ENCODE results near the gene LST1.

DNA sequence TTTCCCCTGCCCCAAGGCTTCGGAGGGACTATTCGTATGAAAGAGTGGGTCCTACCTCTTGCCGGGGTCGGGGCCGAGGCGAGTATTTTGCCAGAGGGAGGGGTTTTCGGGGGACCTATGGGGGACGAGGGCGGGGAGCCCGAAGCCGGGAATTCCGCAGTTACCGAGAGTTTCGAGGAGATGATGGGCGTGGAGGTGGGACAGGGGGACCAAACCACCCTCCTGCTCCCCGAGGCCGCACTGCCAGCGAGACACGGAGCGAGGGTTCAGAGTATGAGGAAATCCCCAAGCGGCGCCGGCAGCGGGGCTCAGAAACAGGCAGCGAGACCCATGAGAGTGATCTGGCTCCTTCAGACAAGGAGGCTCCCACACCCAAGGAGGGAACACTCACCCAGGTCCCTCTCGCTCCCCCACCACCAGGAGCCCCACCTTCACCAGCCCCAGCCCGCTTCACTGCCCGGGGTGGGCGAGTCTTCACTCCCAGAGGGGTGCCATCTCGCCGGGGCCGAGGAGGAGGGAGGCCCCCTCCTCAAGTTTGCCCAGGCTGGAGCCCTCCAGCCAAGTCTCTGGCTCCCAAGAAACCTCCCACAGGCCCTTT lies 45.7 kb downstream of the LST1 start:
- TF ChIP-seq EZH2 (IDR thresholded peaks at IDR 0.05; ENCODE audit: borderline replicate concordance, low read depth, low read length, poor library complexity, severe bottlenecking): no peak
- TF ChIP-seq, protein P1, sequence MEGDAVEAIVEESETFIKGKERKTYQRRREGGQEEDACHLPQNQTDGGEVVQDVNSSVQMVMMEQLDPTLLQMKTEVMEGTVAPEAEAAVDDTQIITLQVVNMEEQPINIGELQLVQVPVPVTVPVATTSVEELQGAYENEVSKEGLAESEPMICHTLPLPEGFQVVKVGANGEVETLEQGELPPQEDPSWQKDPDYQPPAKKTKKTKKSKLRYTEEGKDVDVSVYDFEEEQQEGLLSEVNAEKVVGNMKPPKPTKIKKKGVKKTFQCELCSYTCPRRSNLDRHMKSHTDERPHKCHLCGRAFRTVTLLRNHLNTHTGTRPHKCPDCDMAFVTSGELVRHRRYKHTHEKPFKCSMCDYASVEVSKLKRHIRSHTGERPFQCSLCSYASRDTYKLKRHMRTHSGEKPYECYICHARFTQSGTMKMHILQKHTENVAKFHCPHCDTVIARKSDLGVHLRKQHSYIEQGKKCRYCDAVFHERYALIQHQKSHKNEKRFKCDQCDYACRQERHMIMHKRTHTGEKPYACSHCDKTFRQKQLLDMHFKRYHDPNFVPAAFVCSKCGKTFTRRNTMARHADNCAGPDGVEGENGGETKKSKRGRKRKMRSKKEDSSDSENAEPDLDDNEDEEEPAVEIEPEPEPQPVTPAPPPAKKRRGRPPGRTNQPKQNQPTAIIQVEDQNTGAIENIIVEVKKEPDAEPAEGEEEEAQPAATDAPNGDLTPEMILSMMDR (conservative IDR thresholded peaks at IDR 0.05; ENCODE audit: low read depth, low read length): no peak

Measured in A673 (cell line).